ENCODE measurements around the gene MAP3K14.
"Not testable (repeated sequence)": the region's sequence is repeated elsewhere in the genome, so short reads cannot be mapped to it uniquely, and the experiment has no call there.

Gene MAP3K14

DNA sequence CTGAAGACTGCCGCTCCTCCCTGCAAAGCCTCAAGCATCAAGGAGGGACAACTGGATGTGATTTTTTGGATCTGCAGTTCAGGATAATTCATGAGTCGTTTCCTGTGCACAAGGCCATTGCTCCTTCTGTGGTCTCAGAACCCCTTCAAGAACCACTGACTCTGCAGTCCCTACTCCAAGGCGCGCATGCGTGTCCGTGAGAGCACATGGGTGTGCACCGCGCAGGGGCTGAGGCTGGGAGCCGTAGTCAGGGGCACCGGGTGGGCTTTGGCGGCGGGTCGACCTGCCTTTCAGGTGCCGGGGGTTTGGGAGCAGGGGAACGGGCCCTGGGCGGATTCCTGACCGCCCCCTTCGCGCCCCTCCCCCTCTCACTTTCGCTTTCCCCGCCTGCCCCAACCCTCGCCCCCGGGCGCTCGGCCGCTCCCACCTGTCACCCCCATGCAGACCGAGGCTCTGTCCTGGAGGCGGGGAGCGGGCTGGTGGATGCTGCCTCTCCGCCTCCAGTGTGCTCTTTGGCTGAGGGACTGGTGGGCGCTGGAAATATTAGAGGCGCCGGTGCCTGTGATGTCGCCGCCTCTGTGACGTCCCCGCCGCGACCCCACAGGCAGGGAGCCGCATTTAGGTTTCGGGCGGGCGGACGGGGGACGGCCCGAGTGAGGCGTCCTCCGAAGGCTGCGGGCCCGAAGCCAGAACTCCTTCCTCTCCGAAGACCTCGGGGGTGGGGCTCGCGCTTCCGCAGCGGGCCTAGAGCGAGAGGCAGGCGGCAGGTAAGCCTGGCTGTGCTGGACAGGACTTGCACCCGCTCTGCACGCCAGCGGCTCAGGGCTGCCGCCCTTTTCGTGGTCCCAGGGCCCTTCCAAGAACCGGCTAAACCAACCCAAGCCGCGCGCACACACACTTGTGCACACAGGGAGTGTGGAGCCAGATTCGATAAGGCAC, 55.0 kb downstream of the MAP3K14 start, which contains the start of gene SPATA32:
SPATA32 (minus strand) TSS at position 518 of the 939 bp plus-strand sequence; CDS start at position 440, 78 bp downstream.
- peak in 1 of 2 donors; percentile 45 for DNase-seq (ENCODE audit: extremely low read depth in 1 of 2, low read depth in 1 of 2)

- no peak for DNase-seq (ENCODE audit: extremely low read depth in 1 of 2, low read depth in 1 of 2)
Observed at GRCh38 chr17:45260204-45260783, 56.5 kb downstream of the MAP3K14 start.

GRCh38 chr17:45258981-45259380, 57.8 kb downstream of the MAP3K14 start:
- no peak for DNase-seq (ENCODE audit: extremely low read depth in 1 of 2, low read depth in 1 of 2)

DNA sequence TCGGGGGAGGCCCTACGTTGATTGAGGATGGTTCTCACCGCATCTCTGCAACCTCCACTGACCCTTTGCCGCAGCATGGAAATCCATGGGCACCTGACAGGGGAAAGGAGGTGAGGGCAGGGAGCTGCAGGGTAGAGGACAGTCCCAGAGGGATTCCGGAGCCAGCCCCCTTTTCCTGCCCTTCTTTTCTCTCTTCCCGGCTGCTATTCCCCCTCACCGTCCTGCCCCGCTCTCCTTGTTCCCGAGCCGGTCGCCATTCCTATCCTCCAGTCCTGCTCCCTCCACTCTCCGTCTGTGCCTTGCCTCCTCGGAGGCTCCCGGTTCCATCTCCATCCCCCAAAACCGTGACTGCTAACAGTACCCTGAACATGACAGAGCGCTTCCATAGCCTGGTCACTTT, 59.7 kb downstream of the MAP3K14 start:
- DNase-seq (ENCODE audit: extremely low read depth in 1 of 2, low read depth in 1 of 2): no peak

DNA sequence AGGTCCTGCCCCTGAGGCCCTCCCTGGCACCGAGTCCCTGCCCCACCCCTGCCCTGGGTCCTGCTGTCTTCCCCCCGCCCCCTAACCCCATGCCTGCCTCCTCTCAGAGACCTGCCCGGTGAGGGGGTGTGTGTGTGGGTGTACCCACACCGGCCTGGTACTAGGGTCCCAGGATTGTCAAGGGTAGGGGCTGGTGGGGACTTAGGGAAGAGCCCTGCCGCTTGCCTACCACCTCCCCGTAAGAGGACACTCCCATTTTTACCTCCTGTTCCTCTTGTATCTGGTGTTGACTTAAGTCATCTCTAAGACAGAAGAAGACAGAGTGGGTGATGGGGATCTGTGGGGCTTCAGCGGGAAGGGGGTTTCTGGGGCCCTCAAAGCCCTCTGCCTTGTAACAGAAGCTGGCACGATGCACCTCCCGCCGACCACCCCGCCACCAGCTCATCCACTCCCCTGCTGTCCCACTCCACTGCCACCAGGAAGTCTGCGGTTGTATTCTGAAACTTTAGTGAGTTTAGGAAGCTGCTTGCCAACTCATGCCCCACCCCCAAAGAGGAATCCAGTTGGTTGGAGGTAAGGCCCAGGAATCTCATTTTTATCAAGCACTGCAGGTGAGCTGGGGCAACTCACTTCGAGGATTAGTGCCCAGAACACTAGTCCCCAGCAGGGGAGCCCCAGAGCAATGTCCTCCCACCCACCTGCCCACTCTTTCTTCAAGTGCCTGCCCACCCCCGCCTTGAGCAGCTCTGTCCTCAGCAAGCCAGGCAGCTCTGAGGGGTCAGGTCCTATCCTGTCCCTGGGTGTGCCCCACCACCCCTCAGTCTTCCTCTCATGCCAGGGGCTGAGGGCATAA, 60.5 kb downstream of the MAP3K14 start:
- no peak for DNase-seq (ENCODE audit: extremely low read depth in 1 of 2, low read depth in 1 of 2)

DNA sequence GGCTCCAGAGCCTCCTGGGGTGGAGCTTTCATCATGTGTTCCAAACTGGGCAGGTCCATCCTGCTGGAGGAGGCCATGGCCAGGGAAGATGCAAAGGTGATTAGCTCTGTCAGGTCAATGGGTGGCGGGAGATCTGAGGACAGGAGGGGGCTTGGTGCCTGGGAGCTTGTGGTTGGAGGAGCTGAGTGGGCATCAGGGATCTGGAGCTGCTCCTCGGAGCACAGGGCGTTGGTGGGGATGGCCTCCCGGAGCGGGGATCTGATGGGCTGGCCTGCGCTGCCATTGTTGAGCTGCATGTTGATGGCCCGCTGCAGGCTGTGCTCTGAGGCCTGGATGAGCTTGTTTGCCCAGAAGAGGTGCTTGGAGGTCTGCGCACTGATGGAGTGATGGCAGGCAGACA, 61.5 kb downstream of the MAP3K14 start:
- DNase-seq (ENCODE audit: extremely low read depth in 1 of 2, low read depth in 1 of 2): no peak

- no peak for DNase-seq (ENCODE audit: extremely low read depth in 1 of 2, low read depth in 1 of 2)
Observed at GRCh38 chr17:45253879-45254278, 62.9 kb downstream of the MAP3K14 start.

DNA sequence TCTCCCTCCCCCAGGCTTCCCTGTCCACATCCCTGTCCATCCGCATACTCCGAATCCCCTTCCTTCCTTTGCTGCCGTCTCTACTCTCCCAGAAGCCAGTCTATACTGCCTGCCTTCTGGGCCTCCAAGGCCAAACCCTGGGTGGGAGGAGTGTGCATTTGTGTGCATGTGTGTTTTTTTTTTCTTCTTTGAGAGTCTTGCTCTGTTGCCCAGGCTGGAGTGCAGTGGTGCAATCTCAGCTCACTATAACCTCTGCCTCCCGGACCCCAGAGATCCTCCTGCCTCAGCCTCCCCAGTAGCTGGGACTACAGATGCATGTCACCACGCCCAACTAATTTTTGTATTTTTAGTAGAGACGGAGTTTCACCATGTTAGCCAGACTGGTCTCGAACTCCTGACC, 63.6 kb downstream of the MAP3K14 start:
- not testable (repeated sequence) for DNase-seq (ENCODE audit: extremely low read depth in 1 of 2, low read depth in 1 of 2)

GRCh38 chr17:45251931-45252330, 64.9 kb downstream of the MAP3K14 start:
- DNase-seq (ENCODE audit: extremely low read depth in 1 of 2, low read depth in 1 of 2): no peak

- DNase-seq (ENCODE audit: extremely low read depth in 1 of 2, low read depth in 1 of 2): peak in 1 of 2 donors; percentile 69
Observed at GRCh38 chr17:45248132-45248957, 68.5 kb downstream of the MAP3K14 start.

DNA sequence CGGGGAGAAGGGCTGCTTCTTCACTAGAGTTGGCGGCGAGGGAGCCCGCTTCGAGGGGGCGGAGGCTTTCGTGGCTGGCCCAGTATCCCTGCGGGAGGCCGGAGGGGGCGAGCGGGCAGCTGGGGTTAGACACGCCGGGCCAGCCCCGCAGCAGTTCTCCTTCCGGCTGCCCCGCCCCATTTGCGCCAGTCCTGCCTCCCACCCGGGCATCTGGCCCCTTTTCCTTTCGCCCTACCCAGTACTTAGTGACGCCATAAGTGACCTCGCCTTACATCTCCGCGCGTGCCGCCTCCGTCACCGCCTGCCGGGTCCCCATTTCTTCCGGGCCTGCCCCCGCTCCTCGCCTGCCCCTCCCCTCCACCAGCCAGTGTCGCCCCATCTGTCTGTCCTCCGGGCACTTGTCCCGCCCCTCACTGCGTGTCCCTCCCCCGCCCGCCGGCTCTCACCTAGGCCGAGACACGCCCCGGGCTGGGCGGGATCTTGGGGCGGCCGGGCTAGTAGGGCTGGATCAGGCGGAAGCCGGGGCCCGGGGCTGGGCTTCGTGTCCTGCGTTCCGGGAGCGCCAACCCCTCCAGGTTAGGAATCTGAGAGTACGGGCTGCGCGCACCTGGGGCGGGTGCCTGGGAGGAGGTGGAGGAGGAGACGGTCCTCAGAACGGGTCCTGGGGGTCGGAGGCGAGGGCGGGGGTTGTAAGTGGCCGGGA, 69.2 kb downstream of the MAP3K14 start:
- DNase-seq (ENCODE audit: extremely low read depth in 1 of 2, low read depth in 1 of 2): peak; percentile 92 to 95

- DNase-seq (ENCODE audit: extremely low read depth in 1 of 2, low read depth in 1 of 2): no peak
Observed at GRCh38 chr17:45246861-45247428, 69.9 kb downstream of the MAP3K14 start.

DNA sequence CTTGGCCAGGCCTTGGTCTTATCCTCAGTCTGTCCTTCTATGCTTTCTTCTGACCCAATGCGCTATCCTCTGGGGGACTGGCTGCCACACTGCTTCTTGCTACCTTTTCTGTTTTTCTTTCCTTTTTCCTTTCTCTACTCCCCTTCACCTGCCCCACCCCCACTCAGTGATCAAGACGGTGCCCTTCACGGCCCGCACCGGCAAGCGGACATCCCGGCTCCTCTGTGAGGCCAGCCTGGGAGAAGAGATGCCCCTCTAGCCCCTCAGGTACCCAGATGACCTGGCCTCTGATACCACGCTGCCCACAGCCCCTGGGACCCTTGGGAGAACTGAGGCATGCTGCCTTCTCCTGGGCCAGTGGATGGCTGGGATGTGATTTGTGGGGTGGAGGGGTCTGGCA, 70.5 kb downstream of the MAP3K14 start:
- DNase-seq (ENCODE audit: extremely low read depth in 1 of 2, low read depth in 1 of 2): no peak

GRCh38 chr17:45244725-45245656, 71.8 kb downstream of the MAP3K14 start:
- DNase-seq (ENCODE audit: extremely low read depth in 1 of 2, low read depth in 1 of 2): no peak

DNA sequence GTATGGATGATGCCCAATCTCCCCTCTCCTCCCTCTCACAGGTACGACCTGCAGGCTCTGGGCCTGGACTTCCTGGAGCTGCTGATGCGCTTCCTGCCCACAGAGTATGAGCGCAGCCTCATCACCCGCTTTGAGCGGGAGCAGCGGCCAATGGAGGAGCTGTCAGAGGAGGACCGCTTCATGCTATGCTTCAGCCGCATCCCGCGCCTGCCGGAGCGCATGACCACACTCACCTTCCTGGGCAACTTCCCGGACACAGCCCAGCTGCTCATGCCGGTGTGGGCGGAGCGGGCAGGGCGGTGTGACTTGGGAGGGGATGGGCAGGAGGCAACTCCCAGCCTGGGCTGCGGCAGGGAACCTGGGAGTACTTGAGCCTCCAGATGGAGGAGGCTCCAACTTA, 73.1 kb downstream of the MAP3K14 start:
- no peak for DNase-seq (ENCODE audit: extremely low read depth in 1 of 2, low read depth in 1 of 2)

DNA sequence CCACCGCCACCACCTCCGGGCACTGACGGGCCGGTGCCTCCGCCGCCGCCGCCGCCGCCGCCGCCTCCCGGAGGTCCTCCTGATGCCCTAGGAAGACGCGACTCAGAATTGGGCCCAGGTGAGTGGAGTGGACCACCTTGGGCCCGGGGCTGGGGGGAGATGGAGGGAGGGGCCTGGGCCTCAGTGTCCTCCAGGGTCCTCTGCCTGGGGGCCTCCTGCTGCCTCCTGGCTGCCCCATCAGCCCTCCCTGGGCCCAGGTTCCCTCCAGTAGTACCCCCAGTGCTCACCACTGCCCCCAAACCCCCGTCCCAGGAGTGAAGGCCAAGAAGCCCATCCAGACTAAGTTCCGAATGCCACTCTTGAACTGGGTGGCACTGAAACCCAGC, 74.8 kb downstream of the MAP3K14 start:
- DNase-seq (ENCODE audit: extremely low read depth in 1 of 2, low read depth in 1 of 2): no peak

DNA sequence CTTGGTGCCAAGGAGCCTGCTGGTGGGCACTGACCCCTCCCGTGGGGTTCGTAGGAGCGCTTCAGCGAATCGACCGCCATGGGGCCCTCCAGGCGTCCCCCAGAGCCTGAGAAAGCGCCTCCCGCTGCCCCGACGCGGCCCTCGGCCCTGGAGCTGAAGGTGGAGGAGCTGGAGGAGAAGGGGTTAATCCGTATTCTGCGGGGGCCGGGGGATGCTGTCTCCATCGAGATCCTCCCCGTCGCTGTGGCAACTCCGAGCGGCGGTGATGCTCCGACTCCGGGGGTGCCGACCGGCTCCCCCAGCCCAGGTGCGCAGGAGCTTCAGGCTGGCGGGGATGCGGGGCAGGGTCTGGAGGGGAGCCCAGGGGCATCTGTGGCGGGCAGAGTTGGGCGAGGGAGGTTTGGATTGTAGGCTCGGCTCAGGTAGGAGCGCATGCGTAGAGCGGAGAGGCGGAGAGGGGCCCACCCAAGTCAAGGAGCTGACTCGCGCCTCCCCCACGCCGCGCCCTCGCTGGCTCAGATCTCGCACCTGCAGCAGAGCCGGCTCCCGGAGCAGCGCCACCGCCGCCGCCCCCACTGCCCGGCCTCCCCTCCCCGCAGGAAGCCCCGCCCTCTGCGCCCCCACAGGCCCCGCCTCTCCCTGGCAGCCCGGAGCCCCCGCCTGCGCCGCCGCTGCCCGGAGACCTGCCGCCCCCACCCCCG, 75.3 kb downstream of the MAP3K14 start:
- DNase-seq (ENCODE audit: extremely low read depth in 1 of 2, low read depth in 1 of 2): no peak

GRCh38 chr17:45240905-45241327, 75.9 kb downstream of the MAP3K14 start:
- no peak for DNase-seq (ENCODE audit: extremely low read depth in 1 of 2, low read depth in 1 of 2)

Data from activated CD8-positive, alpha-beta memory T cell treated with anti-CD3 and anti-CD28 coated beads for 1 hour (primary cell).